ENCODE results near the gene INO80.

DNA sequence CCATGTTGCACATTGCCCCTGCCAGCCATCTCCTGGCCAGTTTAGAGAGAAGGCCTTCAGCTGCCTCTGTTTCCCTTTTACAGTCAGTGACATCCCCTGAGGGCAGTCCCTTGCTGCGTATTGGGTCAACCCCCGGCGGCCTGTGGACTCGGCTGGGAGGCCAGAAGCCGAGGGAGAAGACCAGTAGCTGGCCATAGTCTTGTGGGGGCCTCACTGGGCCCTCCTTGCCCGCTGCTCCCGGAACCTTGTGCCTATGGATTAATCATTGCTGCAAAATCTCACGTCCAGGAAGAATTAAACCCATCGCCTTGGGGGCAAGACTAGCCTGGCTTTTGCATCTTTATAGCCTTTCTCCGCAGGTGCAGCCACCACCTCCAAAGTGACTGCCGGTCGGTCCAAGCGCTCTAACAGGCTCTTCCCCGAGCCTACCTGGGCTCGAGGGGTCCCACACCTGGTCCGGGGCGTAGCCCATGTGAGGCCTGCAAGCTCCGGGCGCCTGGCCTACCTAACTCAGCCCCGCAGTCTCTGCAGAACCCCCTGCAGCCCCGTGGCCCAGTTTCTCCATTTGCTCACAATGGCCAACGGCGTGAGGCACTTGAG, 163.7 kb downstream of the INO80 start:
- no peak for TF ChIP-seq CTCF (IDR thresholded peaks at IDR 0.05; ENCODE audit: extremely low read depth in 1 of 2, insufficient read depth in 1 of 2, low read depth in 1 of 2, low read length in 2 of 2)
- no peak for TF ChIP-seq POLR2AphosphoS5 (IDR thresholded peaks at IDR 0.05; ENCODE audit: insufficient read depth, low read depth, low read length)
- no peak for TF ChIP-seq GATA2 (IDR thresholded peaks at IDR 0.05; ENCODE audit: insufficient read depth, insufficient read length, low read depth, low read length)
- no peak for TF ChIP-seq POLR2A (IDR thresholded peaks at IDR 0.05; ENCODE audit: low read depth, low read length)
- no peak for TF ChIP-seq EZH2 (IDR thresholded peaks at IDR 0.05; ENCODE audit: borderline replicate concordance, low read depth, low read length, severe bottlenecking)
- TF ChIP-seq, protein P1, sequence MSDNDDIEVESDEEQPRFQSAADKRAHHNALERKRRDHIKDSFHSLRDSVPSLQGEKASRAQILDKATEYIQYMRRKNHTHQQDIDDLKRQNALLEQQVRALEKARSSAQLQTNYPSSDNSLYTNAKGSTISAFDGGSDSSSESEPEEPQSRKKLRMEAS (IDR thresholded peaks at IDR 0.05; ENCODE audit: insufficient read depth, insufficient read length), result no peak
- no peak for TF ChIP-seq FOS (IDR thresholded peaks at IDR 0.05; ENCODE audit: borderline replicate concordance, insufficient read depth, low read length)
- no peak for TF ChIP-seq MYC (IDR thresholded peaks at IDR 0.05; ENCODE audit: low read depth, low read length)

Measured in endothelial cell of umbilical vein (primary cell).